Stimulated activated CD8-positive, alpha-beta memory T cell treated with anti-CD3 and anti-CD28 coated beads, Interleukin-4, amount 100 ng/mL, for 48 hours (primary cell): ENCODE results near the gene RAB11FIP4.

Source experiments
- DNase-seq: peaks from one replicate; pipeline ENCODE4 v3.0.0-alpha.2; 2020

The RAB11FIP4 gene

DNA sequence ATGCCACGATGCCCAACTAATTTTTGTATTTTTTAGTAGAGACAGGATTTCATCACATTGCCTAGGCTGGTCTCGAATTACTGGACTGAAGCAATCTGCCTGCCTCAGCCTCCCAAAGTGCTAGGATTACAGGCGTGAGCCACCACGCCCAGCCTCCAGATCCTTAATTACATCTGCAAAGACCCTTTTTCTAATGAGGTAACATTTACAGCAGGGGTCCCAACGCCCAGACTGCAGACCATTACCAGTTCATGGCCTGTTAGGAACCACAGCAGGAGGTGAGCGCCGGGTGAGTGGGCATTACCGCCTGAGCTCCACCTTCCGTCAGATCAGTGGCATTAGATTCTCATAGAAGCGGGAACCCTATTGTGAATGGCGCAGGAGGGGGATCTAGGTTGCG lies 4.0 kb upstream of the RAB11FIP4 start:
- no peak for DNase-seq

DNA sequence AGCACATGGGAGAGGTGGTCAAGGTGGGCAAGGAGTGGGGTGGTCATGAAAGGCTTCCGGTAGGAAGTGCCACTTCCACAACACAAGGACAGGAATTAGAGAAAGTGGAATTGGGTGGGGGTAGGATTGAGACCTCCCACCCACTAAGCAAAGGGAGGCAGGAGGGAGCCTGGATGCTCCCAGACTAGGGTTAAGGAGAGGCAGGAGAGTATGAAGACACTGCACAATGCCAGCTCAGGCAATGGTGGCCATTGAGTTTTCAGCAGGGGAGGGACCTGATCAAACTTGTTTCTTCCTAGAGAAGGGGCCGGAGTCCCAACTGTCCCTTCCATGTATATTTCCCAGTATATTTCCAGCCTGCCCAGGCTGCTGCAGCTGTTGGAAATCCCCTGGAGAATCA lies 3.1 kb upstream of the RAB11FIP4 start:
- DNase-seq = peak; percentile 15

DNA sequence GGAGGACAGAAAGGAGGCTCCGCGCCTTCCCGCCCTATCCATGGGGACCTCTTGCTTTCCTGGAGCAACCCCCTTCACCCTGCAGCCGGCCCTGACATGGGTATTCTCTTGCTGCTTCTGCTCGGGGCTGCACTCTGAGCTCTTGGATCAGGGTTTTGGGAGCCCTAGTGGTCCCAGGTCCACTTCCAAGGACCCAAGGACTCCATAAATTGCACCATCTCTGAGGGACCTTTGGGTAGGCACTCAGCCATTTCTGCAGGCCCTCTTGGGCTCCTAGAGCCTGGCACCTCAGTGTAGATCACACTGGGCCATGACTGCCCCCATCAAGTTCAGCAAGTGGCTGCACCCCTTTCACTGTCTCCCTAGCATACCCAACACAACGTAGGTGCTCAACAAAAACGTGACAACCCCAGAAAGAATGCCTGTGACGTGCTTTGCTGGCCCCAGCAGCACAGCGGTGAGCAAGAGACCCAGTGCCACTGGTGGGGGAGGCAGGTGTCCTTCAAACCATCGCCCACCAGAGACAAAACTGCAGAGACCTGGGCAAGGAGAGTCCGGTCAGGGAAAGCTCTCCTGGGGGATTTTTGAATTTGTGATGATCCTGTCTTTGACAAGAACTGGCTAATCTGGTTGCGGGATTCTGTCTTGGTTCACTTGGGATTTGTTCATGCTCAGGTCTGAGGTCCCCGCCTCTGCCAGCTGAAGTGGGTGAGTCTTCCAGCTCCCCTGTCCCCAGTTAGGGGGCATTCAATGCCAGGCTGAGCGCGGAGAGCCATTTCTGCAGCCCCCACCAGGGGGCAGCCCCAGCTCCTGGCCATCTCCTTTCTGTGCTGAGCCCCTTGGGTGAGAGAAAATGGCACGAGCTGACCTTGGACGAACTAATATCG lies 2.5 kb upstream of the RAB11FIP4 start:
- peak; percentile 68 for DNase-seq

DNA sequence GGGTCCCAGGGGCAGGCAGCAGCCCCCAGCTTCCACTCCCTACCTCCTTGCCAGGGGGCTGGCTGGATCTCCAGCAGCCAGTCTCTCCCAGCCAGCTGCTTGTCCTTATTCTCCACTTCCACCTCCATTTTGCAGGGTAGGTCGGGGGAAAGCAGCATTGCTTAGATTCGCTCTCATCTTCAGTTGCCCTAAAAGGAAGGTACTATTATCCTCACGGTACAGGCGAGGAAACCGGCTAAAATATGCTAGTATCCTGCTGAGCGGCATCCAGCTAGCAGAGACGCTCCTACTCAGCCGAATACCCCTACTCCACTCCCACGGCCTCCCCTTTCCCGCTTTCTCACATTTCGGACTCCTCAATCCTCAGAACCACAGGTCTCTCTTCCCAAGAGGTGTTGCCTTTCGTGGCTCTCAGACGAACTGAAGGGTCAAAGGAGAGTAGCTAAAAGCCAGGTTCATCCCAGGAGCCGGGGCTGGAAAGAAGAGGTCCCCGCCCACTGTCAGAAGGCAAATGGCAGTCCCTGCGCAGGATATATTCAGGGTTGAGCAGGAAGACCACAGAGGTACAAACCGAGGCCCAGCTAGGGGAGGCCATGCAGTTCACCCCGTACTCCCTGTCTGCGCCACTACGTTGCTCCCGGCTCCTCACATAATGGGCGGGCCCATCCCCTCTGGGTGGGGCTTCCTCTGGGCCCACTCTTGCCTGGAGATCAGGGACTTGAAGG lies 1.7 kb upstream of the RAB11FIP4 start:
- peak; percentile 20 for DNase-seq

DNA sequence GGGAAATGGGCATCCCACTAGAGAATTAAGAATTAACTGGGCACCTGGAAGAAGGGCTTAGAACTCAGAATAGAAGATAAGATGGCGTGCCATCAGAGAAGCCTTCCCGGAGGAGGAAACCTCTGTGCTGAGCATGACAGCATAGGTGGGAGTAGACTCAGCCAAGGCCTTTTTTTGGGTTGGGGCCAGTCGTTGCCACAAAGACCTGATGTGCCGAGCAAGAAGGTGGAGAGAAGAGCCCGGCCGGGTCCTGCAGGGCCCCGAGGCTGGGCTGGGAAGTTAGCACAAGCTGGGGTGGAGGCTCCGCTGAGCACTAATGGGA lies 1.1 kb upstream of the RAB11FIP4 start:
- DNase-seq = no peak

DNA sequence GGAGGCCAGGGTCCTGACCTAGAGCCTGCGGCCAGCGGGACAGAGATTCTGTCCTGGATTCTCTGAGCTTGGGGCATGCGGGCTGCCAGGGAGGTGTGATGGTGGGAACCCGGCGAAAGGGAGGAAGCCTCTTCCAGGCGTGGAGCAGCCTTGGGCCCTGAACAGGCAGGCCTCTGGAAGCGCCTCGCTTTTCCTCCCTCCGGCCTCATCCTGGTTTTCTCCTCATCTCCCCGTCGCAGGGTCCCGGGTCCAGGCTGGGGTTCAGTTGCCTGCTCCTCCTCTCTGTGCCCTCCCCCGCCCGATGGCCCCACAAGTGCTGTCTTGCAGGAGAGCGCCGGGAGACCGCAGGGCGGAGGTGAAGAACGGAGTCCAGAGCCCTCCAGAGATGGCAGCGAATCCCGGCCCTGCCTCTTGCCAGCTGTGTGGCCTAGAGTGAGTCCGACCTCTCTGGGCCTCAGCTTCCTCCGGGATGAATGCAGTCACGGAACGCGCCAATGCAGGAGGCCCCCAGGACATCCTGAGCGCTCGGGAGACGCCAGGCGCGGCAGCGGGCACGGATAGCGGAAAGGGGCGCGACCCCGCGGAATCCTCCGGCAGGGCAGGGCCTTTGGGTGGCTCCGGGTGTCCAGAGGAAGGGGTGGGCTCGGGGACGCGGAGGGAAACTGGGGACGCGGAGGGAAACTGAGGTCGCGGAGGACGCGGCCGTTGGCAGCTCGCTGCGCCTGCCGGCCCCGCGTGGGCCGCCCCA lies 553 bp upstream of the RAB11FIP4 start:
- DNase-seq = peak; percentile 23

DNA sequence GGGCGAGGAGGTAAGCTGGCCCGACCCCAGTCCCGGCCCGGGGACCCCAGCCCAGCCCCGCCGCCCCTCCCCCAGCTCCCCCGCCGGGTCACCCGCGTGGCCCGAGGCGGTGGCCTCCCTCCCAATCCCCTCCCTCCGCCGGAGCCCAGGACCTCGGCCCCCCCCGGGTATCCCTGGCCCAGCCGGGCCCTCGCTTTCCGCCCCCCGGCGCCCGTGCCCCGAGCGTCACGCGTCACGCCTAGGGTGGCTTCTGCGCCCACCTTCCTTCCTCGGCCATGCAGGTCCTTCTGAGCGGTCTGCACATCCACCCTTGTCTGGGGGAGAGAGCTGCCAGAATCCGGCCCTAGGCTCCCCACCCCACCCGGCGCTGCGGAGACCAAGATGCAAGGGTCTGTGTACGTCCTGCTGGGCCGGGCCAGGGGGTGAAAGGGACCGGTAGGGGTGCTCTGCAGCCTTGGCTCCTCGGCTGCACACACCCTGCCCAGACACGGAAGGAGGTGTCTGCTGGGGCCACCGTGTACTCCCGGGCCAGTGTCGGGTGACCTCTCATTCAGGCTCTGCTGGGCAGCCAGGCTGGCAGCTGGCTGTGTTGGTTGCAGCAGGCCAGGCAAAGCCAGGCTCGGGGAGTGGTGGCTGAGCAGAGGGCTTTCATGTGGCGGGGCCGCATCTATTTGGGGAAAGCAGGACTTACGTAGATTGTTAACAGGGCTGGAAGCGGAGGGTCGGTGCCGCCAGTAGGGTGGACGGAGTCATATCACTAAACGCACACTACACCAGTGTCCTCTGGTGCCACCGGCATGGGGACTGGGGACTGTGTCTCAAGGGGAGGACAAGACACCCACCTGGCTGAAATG lies 754 bp downstream of the RAB11FIP4 start:
- DNase-seq = peak; percentile 23

DNA sequence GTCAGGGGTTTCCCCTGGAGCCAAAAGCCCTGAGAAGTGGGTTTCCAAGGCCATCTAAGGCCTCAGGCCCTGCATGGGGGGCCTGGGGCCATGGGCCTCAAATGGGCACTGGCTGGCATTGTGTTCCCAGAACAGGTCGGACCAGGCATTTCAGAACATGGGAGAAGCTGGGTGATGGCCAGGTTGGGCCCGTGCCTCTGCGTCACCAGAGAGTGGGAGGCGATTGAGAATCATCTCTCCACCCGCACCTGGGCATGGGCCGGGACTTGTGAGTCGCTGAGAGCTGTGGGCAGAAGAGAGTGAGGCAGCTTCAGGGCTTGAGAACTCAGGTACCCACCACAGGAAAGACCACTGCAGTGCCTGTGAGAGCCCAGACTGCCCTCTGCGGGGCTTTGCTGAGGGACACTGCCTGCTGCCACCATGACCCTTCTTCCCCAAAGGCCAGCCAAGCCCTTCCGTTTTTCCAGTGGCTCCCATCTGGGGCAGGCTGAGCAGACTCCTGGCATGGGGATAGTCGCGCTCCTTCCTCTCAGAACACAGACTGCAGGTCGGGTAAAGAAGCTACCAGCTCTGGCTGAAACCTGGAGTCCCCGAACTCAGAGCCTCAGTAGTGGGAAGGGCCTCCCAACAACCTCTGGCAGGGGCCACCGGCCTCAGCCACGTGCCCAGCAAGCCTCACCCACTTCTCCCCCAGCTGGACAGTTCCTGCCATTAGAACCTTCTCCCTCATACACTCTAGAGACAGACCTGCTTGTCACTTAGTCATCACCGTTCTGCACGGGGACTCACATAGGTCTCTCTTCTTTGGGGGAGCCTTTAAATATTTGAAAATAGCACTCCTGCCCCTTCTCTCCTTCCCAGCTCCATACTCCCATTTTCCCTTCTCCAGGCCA lies 1.6 kb downstream of the RAB11FIP4 start:
- DNase-seq = peak; percentile 24

DNA sequence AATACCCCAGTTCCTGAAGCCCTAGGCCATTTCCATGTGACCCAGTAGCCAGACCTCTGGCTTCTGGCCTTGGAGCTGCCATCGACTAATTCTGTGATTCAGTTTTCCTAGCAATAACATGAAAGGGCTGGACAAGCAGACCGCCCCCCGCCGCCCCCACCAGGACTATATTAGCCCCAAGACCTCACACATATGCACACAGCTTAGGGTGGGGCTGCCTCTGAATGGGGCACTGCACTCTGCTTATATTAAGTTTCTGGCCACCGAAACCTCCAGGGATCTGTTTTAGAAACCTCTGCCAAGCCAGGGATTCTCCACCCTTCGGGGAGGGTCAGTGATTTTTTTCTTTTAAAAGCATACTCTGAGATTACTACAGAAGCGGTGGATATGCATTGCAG lies 2.3 kb downstream of the RAB11FIP4 start:
- DNase-seq = peak; percentile 7

DNA sequence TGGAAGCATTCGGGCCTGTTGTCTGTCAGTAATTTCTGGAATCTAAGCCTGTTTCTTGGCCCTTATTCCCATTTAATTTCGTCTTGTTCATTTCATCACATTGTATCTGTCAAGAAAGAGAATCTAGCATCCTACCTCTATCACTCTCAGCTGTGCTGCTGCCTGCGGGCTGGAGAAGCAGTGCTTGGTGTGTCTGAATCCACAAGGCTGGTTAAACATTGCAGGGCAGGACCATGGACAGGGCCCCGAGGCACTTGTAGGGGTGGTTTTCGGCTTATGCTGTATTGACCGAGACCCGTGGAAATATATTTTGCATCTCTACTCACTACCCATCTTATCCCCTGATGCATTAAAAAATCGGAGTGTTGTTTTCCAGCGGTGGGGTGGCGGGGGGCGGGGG lies 3.1 kb downstream of the RAB11FIP4 start:
- DNase-seq = peak; percentile 71

DNA sequence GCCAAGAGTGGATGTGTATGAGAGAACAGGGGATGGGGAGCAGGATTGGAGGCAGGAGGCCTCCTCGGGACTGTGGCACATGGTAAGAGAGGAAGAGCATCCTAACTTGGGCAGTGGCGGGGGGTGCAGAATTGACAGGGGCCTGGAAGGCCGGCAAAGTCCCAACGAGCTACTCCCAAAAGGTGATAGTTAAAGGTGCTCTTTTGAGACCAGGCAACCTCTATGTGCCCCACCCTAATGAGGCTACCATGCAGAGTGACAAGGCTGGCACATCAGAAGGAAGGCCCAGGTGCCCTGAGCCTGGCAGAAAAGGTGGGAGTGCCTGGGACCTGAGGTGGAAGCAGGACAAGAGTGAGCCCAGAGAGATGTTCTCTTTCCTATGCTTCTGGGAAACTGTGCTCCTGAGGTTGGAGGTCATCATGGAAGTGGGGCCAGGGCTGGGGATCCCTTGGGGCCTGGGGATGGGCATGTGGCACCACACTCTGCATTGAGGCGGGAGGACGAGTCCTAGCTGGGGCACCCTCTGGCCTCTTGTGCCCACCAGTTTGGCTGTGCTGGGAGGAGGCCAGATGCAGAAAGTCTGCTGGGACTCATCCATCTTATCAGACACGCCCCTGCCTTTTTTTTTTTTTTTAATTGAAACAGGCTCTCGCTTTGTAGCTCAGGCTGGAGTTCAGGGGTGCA lies 5.9 kb downstream of the RAB11FIP4 start:
- peak; percentile 10 for DNase-seq

DNA sequence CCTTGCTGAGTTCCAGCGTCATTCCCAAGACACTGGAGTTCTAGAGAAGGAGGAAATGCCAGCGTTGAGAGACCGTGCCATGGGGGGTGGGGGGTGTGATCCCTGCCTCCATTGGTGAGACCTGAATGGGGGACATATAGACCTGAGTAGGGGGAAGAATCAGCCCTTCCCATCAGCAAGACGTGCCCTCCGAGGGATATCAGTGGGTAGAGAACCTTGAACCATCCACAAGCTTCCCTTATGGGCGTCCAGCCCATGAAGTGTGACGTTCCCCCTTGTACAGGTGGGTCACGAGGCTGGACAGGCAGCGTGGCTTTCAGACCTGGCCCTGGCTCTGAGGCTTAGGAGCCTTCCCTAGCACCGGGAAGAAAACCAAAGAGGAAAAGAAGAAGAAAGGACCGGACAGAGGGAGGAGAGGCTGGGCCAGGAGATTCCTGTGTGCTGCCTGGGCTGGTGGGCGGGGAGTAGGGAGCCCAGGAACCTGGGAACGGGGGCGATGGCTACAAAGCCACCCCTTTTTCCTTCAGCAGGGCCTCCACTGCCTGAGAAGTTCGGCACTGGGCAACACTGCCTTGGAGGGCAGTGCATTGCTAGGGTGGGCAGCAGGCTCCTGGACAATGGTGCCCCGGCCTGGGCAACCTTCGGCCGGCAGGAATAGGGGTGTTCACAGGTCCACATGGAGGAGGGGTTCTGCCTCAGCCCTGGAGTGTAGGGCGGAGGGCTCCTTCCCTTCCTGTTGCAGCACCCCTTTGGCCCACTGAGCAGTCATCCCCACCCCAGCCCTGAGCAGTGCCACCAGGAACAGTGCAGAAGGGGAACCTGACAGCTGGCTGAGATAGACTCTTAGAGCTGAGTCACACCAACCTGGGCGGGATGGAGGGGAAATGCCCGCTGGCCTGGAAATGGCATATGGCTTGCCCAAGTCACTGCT lies 7.2 kb downstream of the RAB11FIP4 start:
- DNase-seq = no peak

DNA sequence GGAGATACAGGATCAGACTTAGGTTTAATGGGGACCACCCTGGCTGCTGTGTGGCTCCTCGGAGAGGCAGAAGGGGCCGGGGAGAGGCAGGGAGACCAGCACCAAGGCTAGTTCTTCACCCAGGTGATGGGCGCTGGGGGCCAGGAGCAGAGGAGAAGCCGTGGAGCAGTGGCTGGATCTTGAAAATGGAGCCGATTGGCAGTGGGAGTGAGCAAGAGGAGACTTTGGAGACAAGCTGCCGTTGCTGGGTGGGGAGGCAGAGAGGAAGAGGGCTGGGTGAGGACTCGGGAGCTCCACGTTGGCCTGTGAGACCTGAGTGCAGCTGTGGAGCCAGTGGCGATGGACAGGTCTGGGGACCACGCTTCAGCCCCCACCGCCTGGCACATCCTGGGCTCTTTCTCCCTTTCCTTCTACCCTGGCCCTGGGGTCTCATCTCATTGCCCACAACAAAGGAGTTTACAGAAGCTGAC lies 9.0 kb downstream of the RAB11FIP4 start:
- DNase-seq = no peak

DNA sequence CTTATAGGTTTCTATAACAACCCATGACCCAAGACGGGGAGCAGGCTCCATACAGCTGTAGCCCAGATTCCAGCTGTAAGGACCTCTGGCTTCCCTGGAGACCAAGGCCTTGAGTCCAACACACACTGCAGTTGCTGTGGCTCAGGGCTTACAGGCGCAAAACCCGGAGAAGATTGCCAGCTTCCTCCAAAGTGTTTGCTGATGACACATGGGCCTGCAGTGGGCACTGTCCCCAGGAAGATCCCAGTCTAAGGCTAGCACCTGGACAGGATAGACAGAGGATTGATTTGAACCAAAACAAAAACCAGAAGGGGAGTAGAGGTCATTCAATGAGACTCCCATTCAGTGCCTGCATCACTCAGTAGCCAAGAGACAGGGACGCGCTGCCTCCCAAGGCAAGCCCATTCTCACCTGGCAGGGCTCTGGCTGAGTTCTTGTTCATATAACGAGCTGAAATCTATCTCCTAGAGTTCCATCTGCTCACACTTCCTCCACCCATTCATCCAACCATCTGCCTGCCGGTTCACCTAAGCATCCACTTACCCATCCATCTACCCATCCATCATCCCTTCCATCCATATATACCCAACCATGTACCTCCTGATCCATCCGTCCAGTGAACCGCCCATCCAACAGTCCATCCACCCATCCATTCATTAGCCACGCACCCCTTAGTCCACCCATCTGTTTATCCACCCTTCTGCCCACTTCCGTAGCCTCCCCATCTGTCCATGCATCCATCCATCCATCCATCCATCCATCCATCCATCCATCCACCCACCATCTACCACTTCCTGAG lies 10.2 kb downstream of the RAB11FIP4 start:
- no peak for DNase-seq

DNA sequence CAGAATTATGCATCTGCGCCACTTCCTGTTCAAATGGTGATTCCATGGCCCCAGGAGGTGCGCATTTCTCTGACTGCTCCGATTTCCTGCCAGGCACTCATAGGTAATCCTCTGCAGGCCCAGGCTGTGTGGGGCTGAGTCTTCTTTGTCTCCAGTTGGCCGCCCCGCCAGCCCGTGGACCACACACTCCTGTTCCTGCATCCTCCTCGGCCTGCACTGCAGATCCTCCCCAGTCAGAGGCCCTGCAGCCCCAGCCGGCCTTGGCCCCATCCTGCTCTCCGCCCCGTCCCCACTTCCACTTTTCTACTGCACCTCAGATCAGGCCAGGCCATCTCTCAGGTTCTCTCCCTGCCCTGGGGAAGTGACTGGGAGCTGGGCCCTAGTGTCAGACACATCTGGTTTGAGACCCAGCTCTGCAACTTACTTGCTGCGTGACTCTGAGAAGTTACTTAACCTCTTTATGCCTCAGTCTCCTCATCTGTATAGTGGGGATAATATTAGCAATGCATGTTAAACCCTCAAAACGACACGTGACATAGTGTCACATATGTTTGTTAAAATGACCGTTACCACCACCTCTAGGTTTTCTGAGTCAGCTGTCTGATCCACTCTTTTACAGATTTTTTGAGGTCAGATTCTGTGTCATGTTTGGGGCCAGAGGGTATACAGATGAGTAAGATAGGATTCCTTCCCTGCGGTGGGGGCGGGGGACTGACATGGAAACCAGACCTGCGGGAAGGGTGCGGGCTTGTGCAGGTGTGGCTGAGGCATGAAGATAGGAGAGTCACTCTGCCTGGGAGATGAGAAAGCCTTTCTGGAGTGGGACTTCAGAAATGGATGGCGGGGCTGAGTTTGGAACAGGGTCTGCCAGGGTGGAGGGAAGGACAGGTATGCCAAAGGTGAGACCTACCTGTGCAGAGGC lies 12.8 kb downstream of the RAB11FIP4 start:
- no peak for DNase-seq

DNA sequence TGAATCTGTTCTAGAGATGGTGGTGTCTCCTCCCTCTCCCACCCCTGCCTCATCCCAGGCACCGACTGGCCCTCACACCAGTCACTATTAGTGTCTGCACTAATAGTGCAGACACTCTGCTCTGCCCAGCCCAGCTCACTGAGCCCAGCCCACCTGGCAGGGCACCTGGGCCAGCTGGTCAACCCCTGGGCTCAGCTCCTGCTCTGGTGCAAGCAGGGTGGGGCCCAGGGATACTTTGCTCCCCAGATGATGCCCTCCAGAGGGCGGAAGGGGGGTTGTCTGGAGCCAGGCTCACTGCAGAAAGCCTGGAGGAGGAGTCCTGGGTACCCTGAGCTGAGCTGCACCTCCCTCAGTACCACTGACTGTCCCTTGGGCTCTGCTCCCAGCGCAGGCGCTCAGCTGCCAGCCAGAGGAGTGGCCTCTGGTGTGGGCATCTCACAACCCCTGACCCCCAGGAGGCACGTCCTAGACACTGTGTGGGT lies 14.5 kb downstream of the RAB11FIP4 start:
- no peak for DNase-seq

DNA sequence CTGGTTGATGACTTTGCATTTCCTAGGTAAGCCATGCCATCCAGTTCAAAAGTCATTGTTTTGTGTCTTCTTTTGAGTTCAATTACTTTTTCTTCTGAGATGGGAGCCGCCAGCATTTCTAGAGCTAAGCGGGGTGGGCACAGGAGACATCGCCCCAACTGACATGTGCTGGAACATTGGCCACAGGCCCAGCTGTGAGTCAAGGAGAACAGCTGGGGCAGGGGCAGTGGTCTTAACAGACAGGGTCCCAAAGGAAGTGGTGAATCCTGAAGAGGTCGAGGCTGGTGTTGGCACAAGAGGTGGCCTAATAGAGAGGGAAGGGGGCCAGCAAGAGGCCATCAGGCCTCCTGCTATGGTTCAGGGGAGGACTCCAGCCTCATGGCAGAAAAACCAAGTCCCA lies 17.1 kb downstream of the RAB11FIP4 start:
- no peak for DNase-seq
